8988T (cell line): Measurements from ENCODE around the gene MTAP.

Experiments used
- DNase-seq: peaks from one replicate; pipeline ENCODE4 v3.0.0; 2011

MTAP gene

DNA sequence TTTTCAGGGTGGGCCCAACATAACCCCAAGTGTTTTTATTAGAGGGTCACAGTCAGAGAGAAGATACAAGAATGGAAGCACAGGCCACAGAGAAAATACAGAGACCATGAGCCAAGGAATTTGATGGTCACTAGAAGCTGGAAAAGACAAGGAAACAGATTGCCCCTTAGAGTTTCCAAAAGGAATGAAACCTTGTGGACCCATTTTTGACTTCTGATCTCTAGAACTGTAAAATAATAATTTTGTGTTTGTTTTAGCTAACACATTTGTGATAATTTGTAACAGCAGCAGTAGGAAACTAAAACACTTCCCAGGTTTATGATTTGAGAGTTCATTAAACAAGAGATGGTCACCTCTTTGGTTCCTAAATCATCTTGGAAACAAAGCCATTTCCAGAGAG lies 169.9 kb downstream of the MTAP start:
- no peak for DNase-seq

DNA sequence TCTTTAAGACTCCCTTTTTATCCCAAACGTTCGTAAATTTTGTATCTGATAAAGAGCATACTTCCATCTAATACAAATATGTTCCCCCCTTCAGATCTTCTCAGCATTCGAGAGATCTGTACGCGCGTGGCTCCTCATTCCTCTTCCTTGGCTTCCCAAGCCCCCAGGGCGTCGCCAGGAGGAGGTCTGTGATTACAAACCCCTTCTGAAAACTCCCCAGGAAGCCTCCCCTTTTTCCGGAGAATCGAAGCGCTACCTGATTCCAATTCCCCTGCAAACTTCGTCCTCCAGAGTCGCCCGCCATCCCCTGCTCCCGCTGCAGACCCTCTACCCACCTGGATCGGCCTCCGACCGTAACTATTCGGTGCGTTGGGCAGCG lies 171.9 kb downstream of the MTAP start:
- DNase-seq = no peak

- DNase-seq = no peak
Observed at GRCh38 chr9:21974722-21975409, 172.4 kb downstream of the MTAP start.

GRCh38 chr9:21976334-21976875 lies 174.0 kb downstream of the MTAP start:
- no peak for DNase-seq

GRCh38 chr9:21982391-21982790 lies 180.0 kb downstream of the MTAP start:
- DNase-seq = no peak

- DNase-seq = no peak
Observed at GRCh38 chr9:21982861-21983560, 180.6 kb downstream of the MTAP start.

DNA sequence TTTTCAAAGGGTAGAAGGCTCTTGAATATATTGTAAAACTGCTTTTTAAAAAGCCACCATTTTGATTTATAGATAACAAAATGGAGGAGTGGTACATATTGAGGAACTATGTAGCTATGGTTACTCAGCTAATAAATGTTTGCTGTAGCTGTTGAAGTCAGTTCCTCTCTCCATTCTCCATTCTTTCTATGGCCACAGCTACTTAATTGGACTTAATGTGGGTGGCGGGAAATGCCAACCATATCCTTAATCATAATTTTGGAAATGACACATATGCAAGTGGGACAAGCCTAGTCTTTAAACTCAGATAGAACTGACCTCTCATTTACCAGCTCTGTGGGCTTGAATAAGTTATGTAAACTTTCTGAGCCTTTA lies 181.1 kb downstream of the MTAP start:
- no peak for DNase-seq

GRCh38 chr9:21984101-21984500 lies 181.7 kb downstream of the MTAP start:
- DNase-seq = no peak

- no peak for DNase-seq
Observed at GRCh38 chr9:21985964-21986667, 183.7 kb downstream of the MTAP start.
